HCEC 1CT (cell line): ENCODE measurements around the gene NEU4.
"Not testable (repeated sequence)": the region's sequence is repeated elsewhere in the genome, so short reads cannot be mapped to it uniquely, and the experiment has no call there.

Experiments
- DNase-seq: peaks from one replicate; pipeline ENCODE4 v3.0.0-alpha.2; 2017

NEU4 gene

GRCh38 chr2:241775223-241776177, 33.5 kb upstream of the NEU4 start:
- no peak for DNase-seq

- no peak for DNase-seq
Observed at GRCh38 chr2:241776336-241777169, 32.4 kb upstream of the NEU4 start, which contains the start of gene GAL3ST2. GAL3ST2 (plus strand) TSS chr2:241776822; CDS start chr2:241776956, 134 bp downstream.

- DNase-seq, result no peak
Observed at GRCh38 chr2:241777170-241777685, 31.8 kb upstream of the NEU4 start.

- no peak for DNase-seq
Observed at GRCh38 chr2:241777686-241778627, 31.0 kb upstream of the NEU4 start.

- no peak for DNase-seq
Observed at GRCh38 chr2:241780939-241781569, 27.9 kb upstream of the NEU4 start.

GRCh38 chr2:241782053-241782452, 26.9 kb upstream of the NEU4 start:
- DNase-seq, result not testable (repeated sequence)

- DNase-seq, result no peak
Observed at GRCh38 chr2:241788135-241788534, 20.9 kb upstream of the NEU4 start.

- no peak for DNase-seq
Observed at GRCh38 chr2:241788572-241788971, 20.4 kb upstream of the NEU4 start.

GRCh38 chr2:241791385-241791784, 17.6 kb upstream of the NEU4 start:
- DNase-seq, result not testable (repeated sequence)

- DNase-seq, result no peak
Observed at GRCh38 chr2:241793385-241793784, 15.6 kb upstream of the NEU4 start.

GRCh38 chr2:241794250-241794823, 14.7 kb upstream of the NEU4 start:
- no peak for DNase-seq

GRCh38 chr2:241795021-241795999, 13.7 kb upstream of the NEU4 start:
- DNase-seq, result no peak

GRCh38 chr2:241796209-241796608, 12.8 kb upstream of the NEU4 start:
- DNase-seq, result no peak

- DNase-seq, result no peak
Observed at GRCh38 chr2:241796610-241797138, 12.3 kb upstream of the NEU4 start.

GRCh38 chr2:241797441-241798080, 11.4 kb upstream of the NEU4 start:
- DNase-seq, result no peak

GRCh38 chr2:241798081-241798630, 10.8 kb upstream of the NEU4 start:
- no peak for DNase-seq

GRCh38 chr2:241798631-241799521, 10.1 kb upstream of the NEU4 start:
- DNase-seq, result no peak
